Fibroblast of lung (primary cell): ENCODE data around the gene SEL1L.

Experiments
- EZH2 ChIP-seq: IDR thresholded peaks from 2 replicates; pipeline ENCODE4 v1.5.1; 2012; ENCODE audit warnings: low read length, control low read depth, mild to moderate bottlenecking; ENCODE audit errors: missing control alignments
- TF ChIP-seq, protein P1 (sequence below), 2 donors: IDR thresholded peaks in 1 of 2; conservative IDR thresholded peaks in 1 of 2; 1 replicate in 1 of 2; 2 replicates in 1 of 2; pipeline ENCODE4 v1.5.1; 2011 to 2012; ENCODE audit warnings: low read length in 2 of 2, control low read depth in 1 of 2, inconsistent platforms in 1 of 2, low read depth in 1 of 2, mild to moderate bottlenecking in 1 of 2

- TF ChIP-seq, protein P1, sequence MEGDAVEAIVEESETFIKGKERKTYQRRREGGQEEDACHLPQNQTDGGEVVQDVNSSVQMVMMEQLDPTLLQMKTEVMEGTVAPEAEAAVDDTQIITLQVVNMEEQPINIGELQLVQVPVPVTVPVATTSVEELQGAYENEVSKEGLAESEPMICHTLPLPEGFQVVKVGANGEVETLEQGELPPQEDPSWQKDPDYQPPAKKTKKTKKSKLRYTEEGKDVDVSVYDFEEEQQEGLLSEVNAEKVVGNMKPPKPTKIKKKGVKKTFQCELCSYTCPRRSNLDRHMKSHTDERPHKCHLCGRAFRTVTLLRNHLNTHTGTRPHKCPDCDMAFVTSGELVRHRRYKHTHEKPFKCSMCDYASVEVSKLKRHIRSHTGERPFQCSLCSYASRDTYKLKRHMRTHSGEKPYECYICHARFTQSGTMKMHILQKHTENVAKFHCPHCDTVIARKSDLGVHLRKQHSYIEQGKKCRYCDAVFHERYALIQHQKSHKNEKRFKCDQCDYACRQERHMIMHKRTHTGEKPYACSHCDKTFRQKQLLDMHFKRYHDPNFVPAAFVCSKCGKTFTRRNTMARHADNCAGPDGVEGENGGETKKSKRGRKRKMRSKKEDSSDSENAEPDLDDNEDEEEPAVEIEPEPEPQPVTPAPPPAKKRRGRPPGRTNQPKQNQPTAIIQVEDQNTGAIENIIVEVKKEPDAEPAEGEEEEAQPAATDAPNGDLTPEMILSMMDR (conservative IDR thresholded peaks at IDR 0.05 in 1 of 2, IDR thresholded peaks at IDR 0.05 in 1 of 2; ENCODE audit: low read depth in 1 of 2, low read length in 2 of 2), result no peak
- no peak for TF ChIP-seq EZH2
Measured at GRCh38 chr14:81516986-81517797, 16.5 kb downstream of the SEL1L start.
